HepG2 (cell line): ENCODE results near the gene KPNB1. TPM values are rescaled to one million over a fixed set of nuclear protein-coding genes. Genes with fewer than 3 reads are reported as not detected.

ENCODE experiments used
- ATAC-seq: fragments of 200-7000 bp; cut with Tn5 transposase; 3 replicates; pipeline ENCODE4 v1.9.1; 2020; ENCODE audit warnings: mild to moderate bottlenecking, moderate library complexity
- BruUV-seq: library from RNA; stranded (reverse); fragments of 400-500 nt; replicated peaks from 2 replicates; lab custom pipeline; 2021; lab: Mats Ljungman, UMichigan
- CTCF ChIA-PET: fragments of 300-600 bp; formaldehyde crosslinking; extraction: SDS; loops from one replicate; lab custom pipeline; 2021; ENCODE audit warnings: low total read pairs, inconsistent platforms, low intra/inter-chr PET ratio; lab: Yijun Ruan, JAX
- POLR2A ChIA-PET: fragments of 350-600 bp; sonication (Branson Sonifier 250); formaldehyde crosslinking; loops from one replicate; lab custom pipeline; 2020; ENCODE audit warnings: antibody characterized with exemption, inconsistent platforms; lab: Yijun Ruan, JAX
- DNase-seq: peaks from one replicate; pipeline ENCODE4 v3.0.0-alpha.2; 2015; ENCODE audit warnings: low spot score
- FAIRE-seq: peaks from 3 replicates; lab custom pipeline; 2011; peaks lifted over from hg19 to GRCh38; lab: Jason Lieb, UNC
- H2AFZ ChIP-seq: one replicate; pipeline ENCODE4 v1.6.1; 2011; ENCODE audit warnings: low read length, inconsistent platforms
- H3K27ac ChIP-seq: fragments of 300-600 bp; 3 replicates; pipeline ENCODE4 v1.8.0; 2011; ENCODE audit warnings: mixed run types, mild to moderate bottlenecking, mixed read lengths, low read length, inconsistent platforms; ENCODE audit not compliant: insufficient read depth; ENCODE audit errors: extremely low read length
- H3K27me3 ChIP-seq, 2 experiments: fragments of 200-600 bp in 1 of 2; 2 replicates in 1 of 2; 3 replicates in 1 of 2; pipeline versions ENCODE4 v1.6.0 to v1.8.0; 2011; ENCODE audit warnings: low read length in 2 of 2, mild to moderate bottlenecking in 2 of 2, moderate library complexity in 2 of 2, inconsistent platforms in 1 of 2; ENCODE audit not compliant: insufficient read depth in 2 of 2, control insufficient read depth in 1 of 2
- H3K36me3 ChIP-seq, 2 experiments: fragments of 200-600 bp in 1 of 2; replicated peaks in 1 of 2; 2 replicates in 1 of 2; 3 replicates in 1 of 2; pipeline versions ENCODE4 v1.5.1 to v1.8.0; 2011; ENCODE audit warnings: low read length in 2 of 2, inconsistent platforms in 1 of 2; ENCODE audit not compliant: insufficient read depth in 2 of 2, control insufficient read depth in 1 of 2
- H3K4me1 ChIP-seq: 2 replicates; pipeline ENCODE4 v1.5.1; 2012; ENCODE audit warnings: low read length, inconsistent platforms; ENCODE audit not compliant: insufficient read depth
- H3K4me2 ChIP-seq: 2 replicates; pipeline ENCODE4 v1.6.0; 2011; ENCODE audit warnings: low read depth, low read length, inconsistent platforms
- H3K4me3 ChIP-seq, 3 experiments: fragments of 200-600 bp in 1 of 3; sonication (generic), shearing (Covaris generic) in 1 of 3; replicated peaks in 1 of 3; 2 replicates each; pipeline ENCODE4 v1.5.1; 2011 to 2016; ENCODE audit warnings: low read length in 3 of 3, inconsistent platforms in 2 of 3, low read depth in 2 of 3, mild to moderate bottlenecking in 2 of 3, control low read depth in 1 of 3, mixed read lengths in 1 of 3; ENCODE audit not compliant: insufficient read depth in 1 of 3
- H3K79me2 ChIP-seq: one replicate; pipeline ENCODE4 v1.6.1; 2011; ENCODE audit warnings: low read length, inconsistent platforms; ENCODE audit not compliant: insufficient read depth
- H3K9ac ChIP-seq: 2 replicates; pipeline ENCODE4 v1.6.0; 2011; ENCODE audit warnings: mild to moderate bottlenecking, low read depth, low read length, inconsistent platforms; ENCODE audit not compliant: insufficient read depth
- H3K9me3 ChIP-seq: 2 replicates; pipeline ENCODE4 v1.5.1; 2012; ENCODE audit warnings: mild to moderate bottlenecking, low read length
- H4K20me1 ChIP-seq: 2 replicates; pipeline ENCODE4 v1.6.0; 2011; ENCODE audit warnings: inconsistent platforms, mild to moderate bottlenecking, low read length, moderate library complexity; ENCODE audit not compliant: insufficient read depth
- CHD4 ChIP-seq: fragments of 200-600 bp; sonication (generic); IDR thresholded peaks from 2 replicates; pipeline ENCODE4 v1.7.0; 2017; ENCODE audit warnings: mild to moderate bottlenecking, low read length, borderline replicate concordance
- MAFF ChIP-seq: IDR thresholded peaks from 2 replicates; pipeline ENCODE4 v1.6.1; 2011; ENCODE audit warnings: low read depth, low read length, improper control_type of control experiment
- MAFK ChIP-seq, 2 experiments: IDR thresholded peaks in 1 of 2; conservative IDR thresholded peaks in 1 of 2; 2 replicates each; pipeline ENCODE4 v1.6.1; 2011; ENCODE audit warnings: improper control_type of control experiment in 2 of 2, low read length in 2 of 2
- NCOA2 ChIP-seq: sonication (generic); formaldehyde crosslinking; IDR thresholded peaks from 2 replicates; pipeline ENCODE4 v1.8.0; 2022; ENCODE audit warnings: inconsistent platforms
- SMAD9 ChIP-seq: sonication (generic); formaldehyde crosslinking; IDR thresholded peaks from 2 replicates; pipeline ENCODE4 v1.5.1; 2020; ENCODE audit warnings: mild to moderate bottlenecking, missing genetic modification reagents
- ZNF251 ChIP-seq: sonication (generic); formaldehyde crosslinking; IDR thresholded peaks from 2 replicates; pipeline ENCODE4 v1.9.0; 2021; ENCODE audit warnings: mild to moderate bottlenecking, missing genetic modification reagents
- ZNF660 ChIP-seq: sonication (generic); formaldehyde crosslinking; IDR thresholded peaks from 2 replicates; pipeline ENCODE4 v1.5.1; 2020; ENCODE audit warnings: mild to moderate bottlenecking, low read depth, missing genetic modification reagents, borderline replicate concordance
- ZNF776 ChIP-seq: sonication (generic); formaldehyde crosslinking; IDR thresholded peaks from 2 replicates; pipeline ENCODE4 v1.4.0; 2020; ENCODE audit warnings: mild to moderate bottlenecking, missing genetic modification reagents
- WGBS: methylation state at CpG from one replicate; pipeline ENCODE4 v1.1.6; 2017; ENCODE audit warnings: low lambda C conversion rate; 5-methylcytosine and 5-hydroxymethylcytosine counted together
- in situ Hi-C: cut with HindIII; loops from 2 replicates; pipeline ENCODE4 v1.10.0; 2017; ENCODE audit warnings: low pct_unique_long_range_greater_than_20kb; ENCODE audit not compliant: extremely low pct_ligation_motif_present
- intact Hi-C: fragments of 100-400 bp; cut with micrococcal nuclease; formaldehyde crosslinking; loops from one replicate; pipeline ENCODE4 v1.10.0; 2022; ENCODE audit not compliant: unreplicated experiment
- polyA plus RNA-seq, 8 experiments: library from polyadenylated mRNA; depleted of rRNA in 3 of 8; stranded (reverse) in 7 of 8; unstranded in 1 of 8; fragments of >200 nt; fragmentation: Illumina TruSeq in 4 of 8; extraction: Trizol in 4 of 8; gene quantifications; 2 replicates each; pipeline versions ENCODE4 v1.2.1 to v1.2.3, GENCODE V29; 2011 to 2016; ENCODE audit warnings: low read depth in 4 of 8, missing spikeins in 1 of 8, mixed read lengths in 1 of 8; ENCODE audit not compliant: insufficient read depth in 1 of 8
- total RNA-seq, 5 experiments: library from RNA; depleted of rRNA; stranded (reverse); fragments of >200 nt; fragmentation: Illumina TruSeq; extraction: Trizol; gene quantifications; 2 replicates each; pipeline ENCODE4 v1.2.3, GENCODE V29; 2016; ENCODE audit warnings: low read depth in 1 of 5
- TF ChIP-seq, protein P1 (sequence below): sonication (generic); formaldehyde crosslinking; IDR thresholded peaks from 2 replicates; pipeline ENCODE4 v1.8.0; 2023; ENCODE audit warnings: mild to moderate bottlenecking, missing genetic modification reagents
- TF ChIP-seq, protein P2 (sequence below): sonication (generic); formaldehyde crosslinking; IDR thresholded peaks from 2 replicates; pipeline ENCODE4 v1.5.0; 2020; ENCODE audit warnings: mild to moderate bottlenecking, missing genetic modification reagents

Gene KPNB1
- total and polyA plus RNA-seq, 2 of the 13 experiments (the other 11 are each of a cell fraction or from before 2014, with no cell fraction given), result 164 to 424 TPM

DNA sequence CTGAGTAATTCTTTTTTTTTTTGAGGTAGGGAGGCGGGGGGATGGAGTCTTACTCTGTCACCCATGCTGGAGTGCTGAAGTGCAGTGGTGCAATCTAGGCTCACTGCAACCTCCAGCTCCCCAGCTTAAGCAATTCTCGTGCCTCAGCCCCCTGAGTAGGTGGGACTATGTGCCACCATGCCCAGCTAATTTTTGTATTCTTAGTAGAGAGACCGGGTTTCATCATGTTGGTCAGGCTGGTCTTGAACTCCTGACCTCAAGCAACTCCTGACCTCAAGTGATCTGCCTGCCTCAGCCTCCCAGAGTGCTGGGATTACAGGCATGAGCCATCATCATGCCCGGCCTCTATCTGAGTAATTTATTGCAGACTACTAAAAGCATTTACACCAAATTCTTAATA lies 19.4 kb downstream of the KPNB1 start (continued):
- no peak for TF ChIP-seq CHD4
- no peak for TF ChIP-seq SMAD9 (CRISPR knock-in tag)
- no peak for TF ChIP-seq ZNF660 (CRISPR knock-in tag)
- no peak for TF ChIP-seq ZNF776 (CRISPR knock-in tag)
- TF ChIP-seq, all 625 proteins: peak for 0

DNA sequence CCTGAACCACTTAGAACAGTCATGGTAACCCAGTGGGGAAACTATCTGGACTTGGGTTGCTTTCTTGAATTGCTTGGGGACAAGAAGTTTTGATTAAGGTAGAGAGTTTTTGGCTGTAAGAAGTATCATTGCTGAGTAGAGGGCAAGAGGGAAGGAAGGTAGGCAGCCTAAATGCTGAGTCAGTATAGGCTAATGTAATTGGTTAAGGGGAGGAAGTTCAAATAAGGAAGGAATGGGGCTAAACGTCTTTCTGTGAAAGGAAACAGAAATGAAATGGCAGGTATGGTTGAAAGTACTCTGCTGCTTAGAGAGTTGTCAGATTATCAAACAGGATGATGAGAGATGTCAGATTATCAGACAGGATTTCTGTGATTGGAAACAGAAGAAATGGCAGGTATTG lies 20.3 kb downstream of the KPNB1 start:
- no peak overlapping the region for H3K9ac ChIP-seq
- no peak overlapping the region for H3K4me2 ChIP-seq
- no TSS peak for BruUV-seq
- no peak overlapping the region for H3K27ac ChIP-seq
- intact Hi-C loops (no loop called here), in situ Hi-C loops (no loop called here)
- TF ChIP-seq, protein P1, sequence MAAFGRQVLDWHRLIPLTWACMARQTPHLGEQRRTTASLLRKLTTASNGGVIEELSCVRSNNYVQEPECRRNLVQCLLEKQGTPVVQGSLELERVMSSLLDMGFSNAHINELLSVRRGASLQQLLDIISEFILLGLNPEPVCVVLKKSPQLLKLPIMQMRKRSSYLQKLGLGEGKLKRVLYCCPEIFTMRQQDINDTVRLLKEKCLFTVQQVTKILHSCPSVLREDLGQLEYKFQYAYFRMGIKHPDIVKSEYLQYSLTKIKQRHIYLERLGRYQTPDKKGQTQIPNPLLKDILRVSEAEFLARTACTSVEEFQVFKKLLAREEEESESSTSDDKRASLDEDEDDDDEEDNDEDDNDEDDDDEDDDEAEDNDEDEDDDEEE, result no peak
- TF ChIP-seq, protein P2, sequence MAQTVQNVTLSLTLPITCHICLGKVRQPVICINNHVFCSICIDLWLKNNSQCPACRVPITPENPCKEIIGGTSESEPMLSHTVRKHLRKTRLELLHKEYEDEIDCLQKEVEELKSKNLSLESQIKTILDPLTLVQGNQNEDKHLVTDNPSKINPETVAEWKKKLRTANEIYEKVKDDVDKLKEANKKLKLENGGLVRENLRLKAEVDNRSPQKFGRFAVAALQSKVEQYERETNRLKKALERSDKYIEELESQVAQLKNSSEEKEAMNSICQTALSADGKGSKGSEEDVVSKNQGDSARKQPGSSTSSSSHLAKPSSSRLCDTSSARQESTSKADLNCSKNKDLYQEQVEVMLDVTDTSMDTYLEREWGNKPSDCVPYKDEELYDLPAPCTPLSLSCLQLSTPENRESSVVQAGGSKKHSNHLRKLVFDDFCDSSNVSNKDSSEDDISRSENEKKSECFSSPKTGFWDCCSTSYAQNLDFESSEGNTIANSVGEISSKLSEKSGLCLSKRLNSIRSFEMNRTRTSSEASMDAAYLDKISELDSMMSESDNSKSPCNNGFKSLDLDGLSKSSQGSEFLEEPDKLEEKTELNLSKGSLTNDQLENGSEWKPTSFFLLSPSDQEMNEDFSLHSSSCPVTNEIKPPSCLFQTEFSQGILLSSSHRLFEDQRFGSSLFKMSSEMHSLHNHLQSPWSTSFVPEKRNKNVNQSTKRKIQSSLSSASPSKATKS, result no peak
- TF ChIP-seq NCOA2 (CRISPR knock-in tag) (no peak), MAFF (peak; percentile 72), ZNF251 (CRISPR knock-in tag) (no peak), MAFK (conservative IDR thresholded peaks at IDR 0.05 in 1 of 2, IDR thresholded peaks at IDR 0.05 in 1 of 2; ENCODE audit: low read length in 2 of 2) (peak; percentile 73 to 83)
- no peak overlapping the region for H3K4me3 ChIP-seq
- no peaks in the 10 kb centered on the region for H3K79me2 ChIP-seq
- peaks cover 41 to 92% of the 10 kb centered on the region in 2 experiments for H3K36me3 ChIP-seq
- POLR2A ChIA-PET, result no interaction called here
- H3K27me3 ChIP-seq, result no peaks in the 10 kb centered on the region
- no peak for ATAC-seq
- no peak for DNase-seq
- CTCF ChIA-PET, result no interaction called here
- H2AFZ ChIP-seq, result no peak overlapping the region
- no peak for FAIRE-seq
- H3K9me3 ChIP-seq, result no peaks in the 10 kb centered on the region
- peaks cover 1% of the 10 kb centered on the region; the same call in 1 of the 2 replicates for H4K20me1 ChIP-seq
- 81% methylated on average over 1 of the region's 1 CpG for WGBS
- no peaks in the 10 kb centered on the region for H3K4me1 ChIP-seq
